ENCODE results near the gene ME1.

- no peak for TF ChIP-seq CTCF (IDR thresholded peaks at IDR 0.05; ENCODE audit: extremely low read depth in 1 of 2, insufficient read depth in 1 of 2, low read depth in 1 of 2, low read length in 2 of 2)
- TF ChIP-seq POLR2A (IDR thresholded peaks at IDR 0.05; ENCODE audit: low read depth, low read length) = no peak
These were observed 144.9 kb downstream of the ME1 start for GRCh38 chr6:83285917-83286316.

All from endothelial cell of umbilical vein (primary cell).